ENCODE data around the gene AGPAT2.

AGPAT2 gene

DNA sequence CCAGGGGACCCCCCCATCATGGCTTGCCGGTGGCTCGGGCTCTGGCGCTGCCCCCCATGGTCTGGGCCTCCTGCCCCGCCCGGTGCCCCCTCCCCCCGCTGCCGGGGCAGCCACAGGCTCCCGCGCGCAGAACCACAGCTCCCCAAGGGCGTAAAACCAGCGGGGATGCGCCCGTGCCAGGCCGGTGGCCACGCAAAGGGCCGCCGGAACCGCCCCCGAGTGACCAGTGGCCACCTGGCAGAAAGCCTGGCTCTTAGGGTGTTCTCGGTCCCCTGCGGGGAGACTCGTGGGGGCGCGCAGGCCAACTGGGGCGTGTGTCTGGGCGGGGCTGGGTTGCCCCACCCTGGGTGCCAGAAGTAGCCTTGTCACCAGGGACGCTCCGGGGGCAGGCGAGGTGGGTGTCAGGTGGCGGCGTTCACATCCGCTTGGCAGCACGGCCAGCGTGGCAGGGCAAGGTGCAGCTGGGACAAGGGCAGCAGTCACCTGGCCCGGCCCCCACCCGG, 515 bp upstream of the AGPAT2 start:
- no peak for DNase-seq (ENCODE audit: low read depth in 2 of 2)

DNA sequence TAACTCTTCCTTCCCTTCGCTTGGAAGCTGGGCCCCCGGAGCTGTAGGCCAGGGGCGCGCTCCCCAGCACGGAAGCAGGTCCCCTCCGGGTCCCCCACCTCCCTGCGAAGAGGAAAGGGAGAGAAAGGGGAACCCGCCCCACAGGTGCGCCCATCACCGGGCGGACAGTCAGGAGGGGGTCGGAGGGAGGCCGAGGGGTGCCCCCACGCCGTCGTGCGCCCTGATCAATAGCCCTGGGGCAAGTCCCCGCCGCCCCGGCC, 793 bp downstream of the AGPAT2 start:
- DNase-seq (ENCODE audit: low read depth in 2 of 2): no peak

DNA sequence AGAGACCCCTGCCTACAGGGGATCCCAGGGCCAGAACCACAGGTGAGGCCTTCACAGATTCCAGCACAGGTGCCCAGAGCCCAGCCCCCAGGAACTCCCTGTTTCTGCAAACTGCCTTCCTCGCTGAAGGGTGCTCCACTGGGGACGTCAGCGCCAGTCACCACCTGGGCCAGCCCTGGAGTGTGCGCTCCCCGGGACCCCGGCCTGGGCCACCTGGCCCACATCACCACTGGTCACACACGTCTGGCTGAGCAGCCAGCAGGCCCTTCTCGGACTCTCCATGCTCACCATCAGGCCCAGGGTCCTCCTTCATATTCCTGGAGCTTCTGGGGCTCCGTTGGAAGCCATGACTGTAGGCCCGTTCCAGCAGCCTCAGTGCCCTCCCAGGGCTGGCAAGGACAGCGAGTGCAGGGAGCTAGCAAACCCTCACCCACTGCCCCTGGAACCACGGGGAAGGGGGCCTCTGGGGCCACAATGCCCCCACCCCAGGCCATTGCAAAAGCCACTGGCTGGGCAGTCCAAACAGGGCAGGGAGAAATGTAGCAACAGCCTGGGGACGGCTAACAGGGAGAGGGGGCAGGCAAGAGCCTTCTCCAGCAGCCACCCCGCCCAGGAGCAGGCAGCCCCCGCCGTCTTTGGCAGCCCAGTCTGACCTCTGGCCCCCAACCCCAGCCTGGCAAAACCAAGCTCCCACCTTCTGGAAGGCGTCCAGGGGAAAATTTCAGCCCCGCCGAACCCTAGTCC, 1.3 kb downstream of the AGPAT2 start:
- DNase-seq (ENCODE audit: low read depth in 2 of 2): no peak

DNA sequence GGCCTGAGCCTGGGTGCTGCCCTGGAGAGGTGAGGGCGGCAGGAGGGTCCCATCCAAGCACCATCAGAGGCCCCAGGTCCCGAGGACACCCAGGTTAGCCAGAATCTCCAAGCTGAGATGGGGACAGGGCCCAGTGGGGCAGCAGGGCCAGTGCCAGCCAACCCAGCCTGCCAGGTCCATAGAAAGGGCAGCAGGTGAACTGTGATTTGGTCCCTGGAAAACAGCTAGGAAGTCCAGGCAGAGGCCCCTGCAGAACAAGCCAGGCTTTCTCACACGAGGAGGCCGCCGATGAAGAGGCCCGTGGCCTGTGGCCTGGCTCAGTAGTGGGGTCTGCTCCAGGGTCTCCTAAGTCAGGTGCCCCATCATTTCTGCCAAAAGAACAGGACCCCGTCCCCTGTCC, 2.0 kb downstream of the AGPAT2 start:
- no peak for DNase-seq (ENCODE audit: low read depth in 2 of 2)

DNA sequence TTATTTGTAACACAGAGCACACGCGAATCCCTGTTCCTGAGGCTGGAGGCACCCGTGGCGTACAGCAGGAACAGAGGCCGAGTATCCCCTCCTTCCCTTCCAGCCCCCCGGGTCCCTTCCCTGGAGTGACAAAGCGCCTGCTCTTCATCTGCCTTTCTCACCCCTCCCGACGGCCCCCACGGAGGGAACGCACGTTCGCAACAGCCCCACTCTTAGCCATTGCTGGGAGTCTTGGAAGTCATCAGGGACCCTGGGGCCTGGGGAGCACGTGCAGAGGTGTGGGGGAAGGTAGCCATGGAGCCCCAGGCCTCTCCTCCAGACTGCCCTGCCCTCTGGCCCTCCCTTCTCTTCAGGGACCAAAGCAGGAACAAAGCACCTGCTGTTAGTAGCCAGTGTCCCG, 2.5 kb downstream of the AGPAT2 start:
- DNase-seq (ENCODE audit: low read depth in 2 of 2): no peak

DNA sequence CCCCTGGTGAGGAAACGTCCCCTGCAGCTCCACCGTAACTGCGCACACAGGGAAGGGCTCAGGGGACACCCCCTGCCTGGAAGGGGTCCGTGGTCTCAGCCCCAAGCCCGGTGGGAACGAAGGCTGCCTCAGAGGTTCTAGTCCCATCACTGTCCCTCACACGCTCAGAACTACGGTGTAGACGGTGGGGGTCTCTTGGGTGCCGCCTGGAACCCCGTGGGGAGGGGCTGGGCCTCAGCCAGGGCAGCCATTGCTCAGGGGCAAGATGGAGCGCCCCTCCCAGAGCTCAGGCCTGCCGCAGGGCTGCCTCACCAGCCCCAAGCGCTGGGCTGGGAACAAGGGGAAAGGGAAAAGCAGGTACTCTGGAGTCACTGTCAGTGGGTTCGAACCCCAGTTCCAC, 2.9 kb downstream of the AGPAT2 start:
- no peak for DNase-seq (ENCODE audit: low read depth in 2 of 2)

DNA sequence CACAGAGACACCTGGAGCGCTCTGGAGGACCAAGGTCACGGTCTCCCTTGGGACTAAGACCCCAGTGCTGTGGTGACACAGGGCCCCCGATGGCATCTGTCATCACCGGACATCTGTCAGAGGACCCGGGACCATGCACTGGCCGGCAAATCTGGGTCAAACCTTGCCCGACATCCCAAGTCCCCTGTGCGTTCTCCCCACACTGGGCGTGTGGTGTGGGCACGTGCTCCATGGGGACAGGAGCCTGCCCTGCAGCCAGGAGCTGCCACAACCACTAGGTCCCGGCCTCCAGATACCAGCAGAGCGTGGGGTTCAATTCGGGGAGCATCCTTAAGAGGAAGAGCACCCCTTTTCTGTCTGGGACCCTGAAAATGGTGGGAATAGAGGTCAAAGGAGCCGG, 3.5 kb downstream of the AGPAT2 start:
- DNase-seq (ENCODE audit: low read depth in 2 of 2): no peak

DNA sequence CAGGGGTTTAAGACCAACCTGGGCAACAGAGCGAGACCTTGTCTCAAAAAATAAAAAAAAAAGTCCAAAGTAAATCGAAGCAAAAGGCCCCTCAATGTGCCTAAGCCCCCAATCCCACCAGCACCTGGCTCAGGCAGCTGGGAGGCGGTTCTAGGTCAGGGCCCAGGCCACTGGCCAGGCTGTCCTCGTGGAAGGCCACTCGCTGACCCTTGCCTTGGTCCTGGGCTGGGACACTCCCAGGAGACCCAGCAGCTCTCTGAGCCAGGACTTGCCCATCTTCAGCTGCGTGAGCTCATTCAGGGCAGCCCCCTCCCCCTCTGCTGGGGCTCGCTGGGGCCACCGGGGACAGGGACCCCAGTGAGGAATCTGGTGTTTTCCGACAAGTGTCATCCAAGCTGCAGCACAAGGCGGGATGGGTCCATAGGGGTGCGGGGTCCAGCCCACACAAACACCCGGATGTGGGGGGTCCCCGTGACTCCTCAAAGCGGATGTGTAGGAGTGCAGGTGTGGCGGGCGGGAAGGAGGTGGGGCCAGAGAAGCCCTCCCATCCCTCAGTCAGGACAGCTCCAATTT, 4.0 kb downstream of the AGPAT2 start:
- DNase-seq (ENCODE audit: low read depth in 2 of 2): no peak

DNA sequence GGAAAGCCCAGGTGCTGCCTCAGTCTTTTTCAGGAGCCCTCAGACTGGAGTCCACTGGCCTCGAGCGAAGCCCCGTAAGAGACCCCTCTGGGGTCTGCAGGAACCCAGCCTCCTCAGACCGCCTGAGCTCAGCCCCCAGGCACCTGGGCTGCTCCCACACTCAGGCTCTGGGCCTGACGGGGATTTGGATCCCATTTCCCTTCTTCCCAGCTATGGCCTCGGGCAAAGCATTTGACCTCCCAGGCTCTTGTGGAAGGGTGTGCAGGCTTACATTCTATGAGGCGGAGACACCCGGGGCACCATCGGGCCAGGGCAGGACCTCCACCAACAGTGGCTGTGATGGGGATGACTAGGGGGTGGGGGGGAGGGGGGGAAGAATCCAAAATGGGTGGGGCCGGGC, 4.5 kb downstream of the AGPAT2 start:
- no peak for DNase-seq (ENCODE audit: low read depth in 2 of 2)

DNA sequence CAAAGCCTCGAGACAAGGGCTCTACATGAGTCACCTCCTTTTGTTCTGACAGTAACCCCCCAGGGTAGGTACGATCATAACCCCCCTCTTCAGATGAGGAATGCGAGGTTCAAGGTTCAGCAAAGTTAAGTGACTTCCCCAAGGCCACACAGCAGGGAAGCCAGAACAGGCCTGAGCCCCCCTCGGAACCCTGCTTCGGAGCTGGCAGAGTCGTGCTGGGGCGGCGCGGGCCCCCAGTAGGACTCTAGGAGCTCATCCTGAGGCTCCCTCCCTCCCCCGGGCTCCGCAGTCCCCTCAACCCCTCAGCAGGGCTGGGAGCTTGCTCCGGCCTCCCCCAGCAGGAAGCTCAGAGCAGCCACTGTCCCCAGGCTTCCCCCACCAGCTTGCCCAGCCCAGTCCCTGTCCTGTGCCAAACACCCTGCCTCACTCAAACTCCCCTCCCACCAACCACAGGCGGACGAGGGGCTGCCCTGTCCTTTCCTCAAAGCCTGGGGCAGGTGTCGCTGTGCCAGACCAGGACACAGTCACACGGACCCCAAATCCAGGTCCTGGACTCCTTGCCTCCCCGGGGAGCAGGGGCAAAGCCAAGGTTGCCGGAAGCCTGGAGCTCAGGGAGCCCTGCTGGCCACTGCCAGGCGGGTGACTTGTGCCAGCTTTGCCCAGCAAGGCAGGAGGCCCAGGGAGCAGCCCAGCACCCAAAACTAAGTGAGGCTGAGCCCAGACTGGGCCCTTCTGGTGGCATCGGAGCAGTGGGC, 5.1 kb downstream of the AGPAT2 start:
- no peak for DNase-seq (ENCODE audit: low read depth in 2 of 2)

DNA sequence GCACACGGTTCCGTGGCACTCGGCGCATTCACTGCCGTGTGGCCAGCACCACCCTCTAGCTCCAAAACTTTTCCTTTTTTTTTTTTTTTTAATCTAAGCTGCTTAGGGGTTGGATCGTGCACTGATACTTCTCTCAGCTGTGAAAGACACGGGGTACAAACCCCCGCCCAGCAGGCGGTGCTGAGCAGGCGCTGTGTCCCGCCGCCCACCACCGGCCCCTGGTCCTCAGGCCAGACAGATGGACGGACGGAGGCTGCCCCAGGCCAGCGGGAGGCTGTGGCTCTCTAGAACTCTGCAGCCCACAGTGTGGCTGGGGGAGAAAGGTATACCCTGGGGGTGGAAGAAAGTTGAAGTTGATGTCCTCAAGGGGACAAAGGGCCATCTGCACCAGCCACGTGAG, 6.2 kb downstream of the AGPAT2 start:
- no peak for DNase-seq (ENCODE audit: low read depth in 2 of 2)

DNA sequence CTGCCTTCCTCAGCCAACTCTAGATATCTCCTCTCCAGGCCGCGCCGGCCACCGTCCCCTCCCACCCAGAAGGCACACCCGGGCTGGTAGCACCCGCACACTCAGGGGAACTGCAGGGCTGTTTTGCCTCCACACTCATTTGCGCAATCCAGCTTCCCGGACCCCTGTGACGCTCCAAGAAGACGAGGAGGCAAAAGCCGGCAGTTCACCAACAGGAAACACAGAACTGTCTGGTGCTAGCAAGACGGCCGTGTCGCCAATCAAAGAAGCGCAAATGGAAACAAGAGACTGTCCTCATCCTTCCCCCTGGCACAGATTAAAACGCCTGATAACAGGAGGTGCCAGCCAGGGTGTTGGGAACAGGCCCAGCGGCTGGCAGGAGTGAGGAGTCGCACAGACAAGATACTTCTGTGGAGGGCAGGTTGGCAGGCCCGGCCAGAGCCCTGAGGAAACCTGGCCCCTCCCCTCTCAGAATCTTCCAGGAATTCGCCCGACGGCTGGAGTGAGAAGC, 7.8 kb downstream of the AGPAT2 start:
- no peak for DNase-seq (ENCODE audit: low read depth in 2 of 2)

DNA sequence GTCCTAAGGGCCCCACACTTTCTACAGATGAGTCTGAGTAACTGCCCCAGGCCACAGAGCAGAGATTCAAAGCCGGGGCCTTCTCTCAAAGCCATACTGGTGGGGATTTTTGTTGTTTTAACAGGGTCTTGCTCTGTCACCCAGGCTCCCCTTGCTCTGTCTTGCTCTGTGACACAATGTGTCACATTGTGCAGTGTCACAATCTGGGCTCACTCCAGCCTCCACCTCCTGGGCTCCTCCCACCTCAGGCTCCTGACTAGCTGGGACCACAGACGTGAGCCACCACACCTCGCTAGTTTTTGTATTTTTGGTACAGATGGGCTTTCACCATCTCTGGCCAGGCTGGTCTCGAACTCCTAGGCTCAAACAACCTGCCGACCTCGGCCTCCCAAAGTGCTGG, 8.6 kb downstream of the AGPAT2 start:
- DNase-seq (ENCODE audit: low read depth in 2 of 2): no peak

DNA sequence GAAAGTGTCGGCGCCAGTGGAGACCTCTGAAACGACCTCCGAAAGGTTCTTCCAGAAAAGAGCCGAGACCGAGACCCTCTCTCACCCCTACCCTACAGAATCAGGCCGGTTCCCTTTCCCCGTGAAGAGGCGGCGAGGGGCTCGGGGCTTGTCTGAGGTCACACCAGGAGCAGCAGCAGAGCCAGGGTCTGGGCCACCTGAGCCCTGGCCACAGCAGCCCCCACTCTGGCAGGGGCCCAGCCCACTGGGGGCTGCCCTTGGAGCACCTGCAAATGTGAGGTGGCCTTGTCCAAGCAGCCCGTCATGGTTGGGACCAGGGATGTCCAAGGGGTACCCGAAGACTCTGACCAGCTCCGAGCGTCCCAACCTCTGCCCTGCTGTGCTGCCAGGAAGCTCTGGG, 9.2 kb downstream of the AGPAT2 start:
- no peak for DNase-seq (ENCODE audit: low read depth in 2 of 2)

DNA sequence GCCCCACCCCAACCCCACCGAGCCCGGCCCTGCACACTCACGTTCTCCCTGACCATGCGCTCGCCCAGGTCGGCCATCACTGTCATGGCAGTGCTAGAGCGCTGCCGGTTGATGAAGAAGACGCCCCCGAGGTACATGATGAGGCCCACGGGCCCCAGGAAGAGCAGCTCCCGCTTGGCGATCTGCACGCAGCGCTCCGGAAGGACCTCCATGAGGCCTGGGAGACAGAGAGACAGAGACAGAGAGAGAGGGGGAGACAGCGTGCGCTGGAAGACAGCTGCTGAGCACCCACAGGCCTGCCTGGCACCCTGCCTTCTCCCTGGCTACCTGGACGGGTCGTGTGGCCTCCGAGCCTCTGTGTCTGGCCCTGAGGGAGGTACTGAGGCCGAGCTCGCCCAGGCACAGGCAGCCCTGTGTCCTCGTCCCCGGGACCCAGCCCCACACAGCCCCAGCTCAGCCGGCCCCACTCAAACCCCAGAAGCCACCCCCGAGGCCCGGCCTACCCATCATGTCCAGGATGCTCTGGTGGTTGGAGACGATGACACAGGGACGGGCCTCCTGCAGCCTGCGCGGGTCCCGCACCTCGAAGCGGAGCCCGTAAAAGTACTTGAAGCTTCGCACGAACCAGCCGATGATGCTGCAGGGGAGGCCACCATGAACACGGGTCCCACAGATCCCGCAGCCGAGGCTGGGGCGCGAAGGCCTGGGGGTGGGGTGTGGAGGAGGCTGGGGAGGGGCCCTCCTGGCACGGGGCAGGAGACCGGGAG, 10.2 kb downstream of the AGPAT2 start:
- DNase-seq (ENCODE audit: low read depth in 2 of 2): no peak

DNA sequence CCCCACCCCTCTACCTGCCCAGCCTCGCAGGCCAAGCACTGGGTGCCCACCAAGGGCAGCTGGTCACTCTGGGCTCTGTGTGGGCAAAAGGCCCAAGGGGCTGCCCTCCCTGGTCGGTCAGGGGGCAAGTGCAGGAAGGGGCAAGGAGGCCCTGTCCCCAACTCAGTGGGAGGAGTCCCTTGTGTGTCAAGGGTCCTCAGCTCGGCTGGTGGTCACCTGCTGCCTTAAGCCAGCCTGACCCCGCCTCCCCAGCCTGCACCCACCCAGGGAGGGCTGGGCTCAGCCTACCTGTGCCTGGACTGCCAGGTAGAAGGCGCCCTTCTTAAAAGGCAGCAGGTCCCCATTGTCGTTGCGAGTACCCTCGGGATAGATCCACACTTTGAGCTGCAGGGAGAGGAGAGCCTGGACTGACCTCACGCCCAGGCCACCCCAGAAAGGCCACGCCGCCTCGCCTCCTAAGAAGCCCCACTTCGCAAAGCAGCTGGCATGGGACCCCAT, 10.9 kb downstream of the AGPAT2 start:
- no peak for DNase-seq (ENCODE audit: low read depth in 2 of 2)

DNA sequence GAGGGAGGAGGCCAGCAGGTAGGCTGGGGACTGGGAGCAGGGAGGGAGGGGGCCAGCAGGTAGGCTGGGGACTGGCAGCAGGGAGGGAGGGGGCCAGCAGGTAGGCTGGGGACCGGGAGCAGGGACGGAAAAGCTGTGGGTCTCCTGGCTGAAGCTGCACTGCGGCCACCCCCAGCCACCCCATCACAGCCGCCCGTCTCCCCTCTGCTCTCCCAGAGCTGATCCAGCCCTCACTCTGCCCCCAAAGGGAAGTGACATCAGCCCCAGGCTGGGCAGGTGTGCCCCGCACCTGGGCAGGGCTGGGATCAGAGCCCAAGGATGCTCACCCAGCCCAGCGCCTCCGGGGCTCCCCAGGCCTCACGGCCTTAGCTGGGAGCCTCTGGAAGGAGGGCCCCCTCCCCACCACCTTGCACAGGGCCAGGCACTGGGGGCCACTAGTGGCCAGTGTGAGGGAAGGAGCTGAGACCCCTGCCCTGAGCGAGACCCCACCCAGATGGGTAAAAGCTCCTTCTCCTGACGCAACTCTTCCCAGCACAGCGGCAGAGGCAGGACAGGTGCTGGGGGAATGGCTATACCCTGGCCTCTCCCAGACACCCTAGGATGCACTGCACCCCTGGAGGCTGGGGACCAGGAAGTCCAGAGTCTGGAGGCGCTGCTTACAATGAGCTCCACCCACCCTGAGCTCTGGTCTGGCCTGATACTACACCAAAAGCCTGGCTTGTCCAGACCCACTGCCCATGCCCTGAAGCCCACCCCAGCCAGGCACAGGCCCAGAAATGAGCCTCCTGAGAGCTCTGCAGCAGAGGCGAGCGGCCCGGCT, 11.6 kb downstream of the AGPAT2 start:
- DNase-seq (ENCODE audit: low read depth in 2 of 2): no peak

DNA sequence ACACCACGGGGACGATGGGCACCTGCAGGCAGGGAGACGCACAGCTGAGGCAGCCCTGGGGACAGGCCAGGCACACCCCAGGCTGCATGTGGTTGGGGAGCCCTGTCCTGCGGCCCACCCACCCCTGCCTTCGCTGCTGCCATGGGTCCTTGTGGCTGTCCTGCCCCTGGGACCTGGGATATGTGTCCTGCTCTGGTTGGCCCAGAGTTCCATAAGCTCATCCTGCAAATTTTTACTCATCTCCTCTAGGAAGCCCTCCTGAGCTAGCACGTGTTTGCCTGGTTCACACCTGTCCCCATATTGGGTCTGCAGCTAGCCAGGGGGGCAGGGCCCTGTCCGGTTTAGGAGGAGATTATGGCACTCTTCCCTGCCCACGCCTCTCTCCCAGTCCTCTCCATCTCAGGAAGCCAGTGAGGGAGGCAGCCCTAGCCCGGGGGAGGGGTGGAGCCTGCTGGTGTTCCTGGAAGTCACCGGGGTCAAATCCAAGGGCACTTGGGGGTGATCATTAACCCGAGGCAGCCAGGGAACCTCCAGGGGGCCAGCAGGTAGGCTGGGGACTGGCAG, 12.4 kb downstream of the AGPAT2 start:
- no peak for DNase-seq (ENCODE audit: low read depth in 2 of 2)

DNA sequence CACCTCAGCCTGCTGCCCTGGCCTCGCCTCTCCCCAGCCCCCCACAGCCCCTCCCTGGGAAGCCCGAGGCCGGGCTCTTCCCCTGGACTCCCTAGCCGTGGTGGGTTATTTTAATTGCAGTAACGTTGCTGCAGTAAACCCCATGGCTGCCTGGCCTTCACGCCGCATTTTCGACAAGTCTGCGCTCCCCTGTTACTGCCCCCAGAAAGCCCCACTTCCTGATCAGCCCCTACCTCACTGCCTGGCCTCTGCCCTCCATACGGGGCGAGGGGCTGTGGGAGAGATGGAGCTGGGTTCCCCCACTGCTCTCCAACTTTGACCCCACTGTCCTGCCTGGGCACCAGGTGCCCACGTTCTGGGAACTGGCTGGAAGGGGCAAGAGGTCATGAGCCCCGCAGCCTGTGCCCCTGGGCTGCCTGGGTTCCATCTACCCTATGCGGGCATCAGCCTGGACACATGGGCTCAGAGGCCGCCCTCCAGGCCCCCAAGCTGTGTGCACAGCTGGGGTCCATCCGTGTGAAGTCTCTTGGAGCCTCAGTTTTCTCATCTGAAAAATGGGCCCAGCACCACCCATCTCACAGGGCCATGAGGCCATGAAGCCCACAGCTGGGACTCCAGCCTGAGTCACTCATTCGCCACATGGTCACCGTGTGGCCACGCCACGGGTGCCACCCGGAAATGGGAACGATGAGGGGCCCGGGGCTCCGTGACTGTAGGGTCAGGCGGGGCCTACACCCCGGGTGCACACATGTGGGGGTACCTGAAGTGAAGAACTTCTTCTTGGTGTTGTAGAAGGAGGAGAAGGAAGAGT, 13.1 kb downstream of the AGPAT2 start:
- no peak for DNase-seq (ENCODE audit: low read depth in 2 of 2)
